ENCODE data around the gene PTCH2.

- TF ChIP-seq, protein P1, sequence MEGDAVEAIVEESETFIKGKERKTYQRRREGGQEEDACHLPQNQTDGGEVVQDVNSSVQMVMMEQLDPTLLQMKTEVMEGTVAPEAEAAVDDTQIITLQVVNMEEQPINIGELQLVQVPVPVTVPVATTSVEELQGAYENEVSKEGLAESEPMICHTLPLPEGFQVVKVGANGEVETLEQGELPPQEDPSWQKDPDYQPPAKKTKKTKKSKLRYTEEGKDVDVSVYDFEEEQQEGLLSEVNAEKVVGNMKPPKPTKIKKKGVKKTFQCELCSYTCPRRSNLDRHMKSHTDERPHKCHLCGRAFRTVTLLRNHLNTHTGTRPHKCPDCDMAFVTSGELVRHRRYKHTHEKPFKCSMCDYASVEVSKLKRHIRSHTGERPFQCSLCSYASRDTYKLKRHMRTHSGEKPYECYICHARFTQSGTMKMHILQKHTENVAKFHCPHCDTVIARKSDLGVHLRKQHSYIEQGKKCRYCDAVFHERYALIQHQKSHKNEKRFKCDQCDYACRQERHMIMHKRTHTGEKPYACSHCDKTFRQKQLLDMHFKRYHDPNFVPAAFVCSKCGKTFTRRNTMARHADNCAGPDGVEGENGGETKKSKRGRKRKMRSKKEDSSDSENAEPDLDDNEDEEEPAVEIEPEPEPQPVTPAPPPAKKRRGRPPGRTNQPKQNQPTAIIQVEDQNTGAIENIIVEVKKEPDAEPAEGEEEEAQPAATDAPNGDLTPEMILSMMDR (IDR thresholded peaks at IDR 0.05 in 8 of 11, conservative IDR thresholded peaks at IDR 0.05 in 3 of 11) = no peak
- TF ChIP-seq POLR2A (IDR thresholded peaks at IDR 0.05) = no peak
These were observed 17.9 kb upstream of the PTCH2 start for GRCh38 chr1:44860891-44861425.
